ENCODE data around the gene GALE.

GALE gene

DNA sequence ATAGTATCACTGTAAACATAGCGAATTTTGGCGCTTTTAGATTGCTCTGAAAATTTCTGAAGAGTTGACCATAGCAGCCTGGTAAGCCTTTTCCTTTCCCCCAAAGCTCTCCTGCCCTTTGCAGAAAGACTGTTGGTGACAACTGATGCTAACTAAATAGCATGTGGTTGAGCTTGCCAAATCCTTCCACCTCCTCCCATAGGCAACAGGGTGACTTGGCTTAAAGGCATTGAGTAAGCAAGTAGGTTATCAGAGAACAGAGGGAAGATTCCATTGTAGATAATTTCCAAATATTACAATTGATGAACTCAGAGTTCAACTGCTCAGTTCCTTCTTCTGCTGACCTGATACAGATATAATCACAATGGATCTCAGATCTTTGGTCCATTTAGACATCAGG is 44.6 kb upstream of the GALE start:
- Histone ChIP-seq H3K9ac (ENCODE audit: low read length) (no peak overlapping the region), H3K4me1 (ENCODE audit: insufficient read depth, low read length, severe bottlenecking) (no peaks in the 10 kb centered on the region), H3K4me3 (ENCODE audit: low read depth, low read length, poor library complexity, severe bottlenecking) (no peak overlapping the region), H2AFZ (ENCODE audit: low read length) (no peak overlapping the region), H3K79me2 (ENCODE audit: insufficient read depth, low read length) (no peaks in the 10 kb centered on the region), H4K20me1 (ENCODE audit: insufficient read depth, low read length) (no peaks in the 10 kb centered on the region), H3K9me2 (ENCODE audit: low read depth, low read length) (no peaks in the 10 kb centered on the region), H3K9me3 (ENCODE audit: low read length) (no peaks in the 10 kb centered on the region; the same call in 1 of the 2 replicates), H3K27me3 (ENCODE audit: insufficient read depth, low read length) (no peaks in the 10 kb centered on the region), H3K27ac (ENCODE audit: low read depth, low read length, poor library complexity, severe bottlenecking) (no peak overlapping the region), H3K4me2 (ENCODE audit: low read length) (no peak overlapping the region), H3K36me3 (ENCODE audit: insufficient read depth, low read length) (peaks cover 52% of the 10 kb centered on the region), H3F3A (ENCODE audit: insufficient read depth, low read length) (no peaks in the 10 kb centered on the region)
- TF ChIP-seq, protein P1, sequence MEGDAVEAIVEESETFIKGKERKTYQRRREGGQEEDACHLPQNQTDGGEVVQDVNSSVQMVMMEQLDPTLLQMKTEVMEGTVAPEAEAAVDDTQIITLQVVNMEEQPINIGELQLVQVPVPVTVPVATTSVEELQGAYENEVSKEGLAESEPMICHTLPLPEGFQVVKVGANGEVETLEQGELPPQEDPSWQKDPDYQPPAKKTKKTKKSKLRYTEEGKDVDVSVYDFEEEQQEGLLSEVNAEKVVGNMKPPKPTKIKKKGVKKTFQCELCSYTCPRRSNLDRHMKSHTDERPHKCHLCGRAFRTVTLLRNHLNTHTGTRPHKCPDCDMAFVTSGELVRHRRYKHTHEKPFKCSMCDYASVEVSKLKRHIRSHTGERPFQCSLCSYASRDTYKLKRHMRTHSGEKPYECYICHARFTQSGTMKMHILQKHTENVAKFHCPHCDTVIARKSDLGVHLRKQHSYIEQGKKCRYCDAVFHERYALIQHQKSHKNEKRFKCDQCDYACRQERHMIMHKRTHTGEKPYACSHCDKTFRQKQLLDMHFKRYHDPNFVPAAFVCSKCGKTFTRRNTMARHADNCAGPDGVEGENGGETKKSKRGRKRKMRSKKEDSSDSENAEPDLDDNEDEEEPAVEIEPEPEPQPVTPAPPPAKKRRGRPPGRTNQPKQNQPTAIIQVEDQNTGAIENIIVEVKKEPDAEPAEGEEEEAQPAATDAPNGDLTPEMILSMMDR (IDR thresholded peaks at IDR 0.05; ENCODE audit: low read length): no peak
- TF ChIP-seq EZH2 (IDR thresholded peaks at IDR 0.05; ENCODE audit: borderline replicate concordance, low read length): no peak

DNA sequence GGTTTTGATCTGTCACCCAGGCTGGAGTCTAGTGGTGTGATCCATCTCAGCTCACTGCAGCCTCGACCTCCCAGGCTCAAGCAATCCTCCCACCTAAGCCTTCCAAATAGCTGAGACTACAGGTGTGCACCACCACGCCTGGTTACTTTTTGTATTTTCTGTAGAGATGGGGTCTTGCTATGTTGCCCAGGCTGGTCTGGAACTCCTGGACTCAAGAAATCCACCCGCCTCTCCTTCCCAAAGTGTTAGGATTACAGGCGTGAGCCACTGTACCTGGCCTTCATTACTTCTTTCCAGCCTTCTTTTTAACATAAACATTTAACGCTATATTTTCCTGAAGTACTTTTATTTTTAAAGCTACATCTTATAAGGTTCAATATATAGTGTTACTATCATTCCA is 43.1 kb upstream of the GALE start:
- TF ChIP-seq EZH2 (IDR thresholded peaks at IDR 0.05; ENCODE audit: borderline replicate concordance, low read length): no peak
- TF ChIP-seq, protein P1 (IDR thresholded peaks at IDR 0.05; ENCODE audit: low read length): no peak
- Histone ChIP-seq H3K9ac (ENCODE audit: low read length) (no peak overlapping the region), H3K9me3 (ENCODE audit: low read length) (no peaks in the 10 kb centered on the region; the same call in 1 of the 2 replicates), H3K79me2 (ENCODE audit: insufficient read depth, low read length) (no peaks in the 10 kb centered on the region), H3K9me2 (ENCODE audit: low read depth, low read length) (no peaks in the 10 kb centered on the region), H3F3A (ENCODE audit: insufficient read depth, low read length) (no peaks in the 10 kb centered on the region), H4K20me1 (ENCODE audit: insufficient read depth, low read length) (no peaks in the 10 kb centered on the region), H3K27ac (ENCODE audit: low read depth, low read length, poor library complexity, severe bottlenecking) (no peak overlapping the region), H3K36me3 (ENCODE audit: insufficient read depth, low read length) (peaks cover 40% of the 10 kb centered on the region), H3K4me3 (ENCODE audit: low read depth, low read length, poor library complexity, severe bottlenecking) (no peak overlapping the region), H3K4me1 (ENCODE audit: insufficient read depth, low read length, severe bottlenecking) (peaks cover 4% of the 10 kb centered on the region), H3K4me2 (ENCODE audit: low read length) (no peak overlapping the region), H3K27me3 (ENCODE audit: insufficient read depth, low read length) (no peaks in the 10 kb centered on the region), H2AFZ (ENCODE audit: low read length) (no peak overlapping the region)

DNA sequence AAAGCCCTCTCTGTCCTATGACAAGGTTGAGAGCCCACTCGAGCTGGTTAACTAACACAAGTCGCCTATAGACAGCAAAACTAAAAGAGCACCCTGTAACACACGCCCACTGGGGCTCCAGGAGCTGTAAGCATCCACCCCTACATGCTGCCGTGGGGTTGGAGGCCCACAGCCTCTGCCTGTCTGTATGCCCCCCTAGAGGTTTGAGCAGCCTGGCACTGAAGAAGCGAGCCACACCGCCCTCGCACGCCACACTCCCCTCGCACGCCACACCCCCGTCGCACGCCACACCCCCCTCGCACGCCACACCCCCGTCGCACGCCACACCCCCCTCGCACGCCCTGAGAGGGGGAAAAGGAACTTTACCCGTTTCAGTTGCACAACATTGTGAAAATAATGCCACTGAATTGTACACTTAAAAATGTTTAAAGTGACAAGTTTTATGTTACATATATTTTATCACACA is 37.9 kb upstream of the GALE start:
- no peak for TF ChIP-seq EZH2 (IDR thresholded peaks at IDR 0.05; ENCODE audit: borderline replicate concordance, low read length)
- TF ChIP-seq, protein P1 (IDR thresholded peaks at IDR 0.05; ENCODE audit: low read length): 0 out of 2 replicates have a peak, but pooled peaks have one; percentile 5
- H3K4me3 ChIP-seq (ENCODE audit: low read depth, low read length, poor library complexity, severe bottlenecking): peak overlapping the region; percentile 48
- H3K9me3 ChIP-seq (ENCODE audit: low read length): no peaks in the 10 kb centered on the region
- H2AFZ ChIP-seq (ENCODE audit: low read length): peak overlapping the region; percentile 20; the same call in 1 of the 2 replicates
- no peaks in the 10 kb centered on the region for H3K79me2 ChIP-seq (ENCODE audit: insufficient read depth, low read length)
- peak overlapping the region; percentile 27 for H3K27ac ChIP-seq (ENCODE audit: low read depth, low read length, poor library complexity, severe bottlenecking)
- H3K27me3 ChIP-seq (ENCODE audit: insufficient read depth, low read length): no peaks in the 10 kb centered on the region
- H3K4me1 ChIP-seq (ENCODE audit: insufficient read depth, low read length, severe bottlenecking): peaks cover 20% of the 10 kb centered on the region
- H3K9ac ChIP-seq (ENCODE audit: low read length): peak overlapping the region; percentile 42
- H3K9me2 ChIP-seq (ENCODE audit: low read depth, low read length): no peaks in the 10 kb centered on the region
- no peaks in the 10 kb centered on the region for H3K36me3 ChIP-seq (ENCODE audit: insufficient read depth, low read length)
- no peaks in the 10 kb centered on the region for H3F3A ChIP-seq (ENCODE audit: insufficient read depth, low read length)
- H4K20me1 ChIP-seq (ENCODE audit: insufficient read depth, low read length): no peaks in the 10 kb centered on the region
- H3K4me2 ChIP-seq (ENCODE audit: low read length): peak overlapping the region; percentile 57

Measured in OCI-LY1 (cell line).